ENCODE measurements around the gene HPSE.
A peak's percentile ranks its signal among the peaks of the same experiment; 100 is the strongest.
"Not testable (repeated sequence)": the region's sequence is repeated elsewhere in the genome, so short reads cannot be mapped to it uniquely, and the experiment has no call there.

The HPSE gene

DNA sequence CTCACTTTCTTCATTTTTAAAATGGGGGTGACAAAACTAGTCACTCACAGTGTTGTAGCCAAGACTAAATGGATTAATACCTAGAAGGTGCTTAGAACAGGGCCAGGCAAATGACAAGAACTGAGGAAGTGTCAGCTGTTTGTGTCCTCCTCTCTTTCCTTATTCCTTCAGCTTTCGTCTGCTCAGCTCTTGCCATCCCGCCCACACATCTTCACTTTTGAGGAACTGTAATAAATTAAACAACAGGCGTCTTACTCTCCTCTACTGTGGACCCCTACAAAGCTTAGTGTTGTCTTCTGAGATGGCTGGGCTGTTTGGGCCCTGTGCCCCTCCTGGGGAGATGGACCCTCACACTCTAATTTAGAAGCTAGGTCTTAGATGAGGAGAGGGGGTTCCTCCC lies 2.7 kb downstream of the HPSE start:
- no peak for DNase-seq (ENCODE audit: low read depth)

- peak; percentile 3 for DNase-seq (ENCODE audit: low read depth)
Observed at GRCh38 chr4:83329521-83330110, 5.0 kb downstream of the HPSE start.

DNA sequence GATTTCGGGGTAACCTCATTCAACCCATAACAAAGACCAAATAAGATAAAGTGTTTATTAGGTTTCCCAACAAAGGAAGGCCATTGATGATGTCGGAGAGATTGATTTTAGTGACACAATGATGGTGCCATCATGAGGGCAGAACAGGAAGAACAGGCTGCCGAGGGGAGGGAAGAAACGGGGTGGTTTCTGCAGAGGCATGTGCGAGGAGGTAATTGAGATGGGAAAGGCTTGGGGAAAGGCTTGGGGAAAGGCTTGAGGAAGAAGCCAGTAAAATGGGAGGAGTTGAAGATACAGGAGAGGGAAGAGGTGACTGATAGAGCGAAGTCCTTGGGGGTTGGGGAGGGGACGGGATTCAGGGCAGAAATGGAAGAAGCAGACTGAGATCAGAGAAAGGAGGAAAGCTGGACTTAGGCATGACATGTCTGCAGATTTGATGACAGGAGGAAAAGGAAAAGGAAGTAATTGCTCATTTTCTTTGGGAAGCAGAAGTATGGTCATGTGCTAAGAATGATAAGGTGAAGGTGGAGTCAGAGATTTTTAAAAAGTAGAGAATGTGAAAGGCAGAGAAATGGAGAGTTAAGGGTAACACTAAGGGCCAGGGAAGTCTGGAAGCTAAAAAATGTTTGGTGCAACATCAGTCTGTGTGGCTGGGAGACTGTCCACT lies 6.0 kb downstream of the HPSE start:
- DNase-seq (ENCODE audit: low read depth): no peak

DNA sequence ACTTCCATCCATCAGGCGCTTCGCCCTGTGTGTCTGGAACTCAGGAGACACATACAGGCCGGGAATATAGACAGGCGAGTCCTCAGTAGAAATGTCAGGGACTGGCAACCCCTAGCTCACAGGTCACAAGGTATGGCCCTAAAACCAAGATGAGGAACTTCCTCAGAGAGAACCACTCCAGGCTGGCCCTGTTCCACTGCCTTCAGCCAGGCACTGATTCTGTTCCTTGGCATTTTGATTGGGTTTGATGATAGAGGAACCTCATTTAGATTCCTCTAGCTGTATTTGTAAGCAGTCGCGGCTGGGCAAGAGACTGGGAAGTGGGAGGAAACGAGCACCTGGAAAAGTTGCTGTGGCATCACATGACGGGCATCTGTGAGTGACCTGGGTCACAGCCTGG lies 8.1 kb downstream of the HPSE start:
- no peak for DNase-seq (ENCODE audit: low read depth)

DNA sequence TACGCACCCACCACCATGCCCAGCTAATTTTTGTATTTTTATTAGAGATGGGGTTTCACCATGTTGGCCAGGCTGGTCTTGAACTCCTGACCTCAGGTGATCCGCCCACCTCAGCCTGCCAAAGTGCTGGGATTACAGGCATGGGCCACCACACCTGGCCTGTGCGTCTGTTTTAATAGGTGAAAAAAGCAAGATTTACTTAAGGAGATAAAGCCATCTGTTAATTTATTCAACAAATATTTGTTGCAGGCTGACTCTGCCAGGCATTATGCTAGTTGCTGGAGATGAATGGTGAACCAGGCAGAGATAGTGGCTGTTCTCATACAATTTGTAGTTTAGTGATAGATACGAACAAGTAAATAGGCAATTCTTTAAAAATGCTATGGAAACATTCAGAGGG lies 9.3 kb downstream of the HPSE start:
- not testable (repeated sequence) for DNase-seq (ENCODE audit: low read depth)

DNA sequence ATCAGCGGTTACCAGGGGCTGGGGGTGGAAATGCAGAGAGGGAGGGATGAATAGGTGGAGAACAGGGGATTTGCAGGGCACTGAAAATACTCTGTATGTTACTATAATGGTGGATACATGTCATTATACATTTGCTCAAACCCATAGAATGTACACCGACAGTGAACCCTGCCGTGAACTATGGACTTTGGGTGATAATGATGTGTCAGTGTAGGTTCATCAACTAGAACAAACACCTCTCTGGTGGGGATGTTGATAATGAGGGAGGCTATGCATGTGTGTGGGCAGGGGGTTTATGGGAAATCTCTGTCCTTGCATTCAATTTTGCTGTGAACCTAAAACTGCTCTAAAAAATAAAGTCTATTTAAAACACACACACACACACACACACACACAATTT lies 11.5 kb downstream of the HPSE start:
- no peak for DNase-seq (ENCODE audit: low read depth)

- peak; percentile 13 for DNase-seq (ENCODE audit: low read depth)
Observed at GRCh38 chr4:83320548-83320947, 14.1 kb downstream of the HPSE start.

GRCh38 chr4:83318666-83319065 lies 16.0 kb downstream of the HPSE start:
- no peak for DNase-seq (ENCODE audit: low read depth)

DNA sequence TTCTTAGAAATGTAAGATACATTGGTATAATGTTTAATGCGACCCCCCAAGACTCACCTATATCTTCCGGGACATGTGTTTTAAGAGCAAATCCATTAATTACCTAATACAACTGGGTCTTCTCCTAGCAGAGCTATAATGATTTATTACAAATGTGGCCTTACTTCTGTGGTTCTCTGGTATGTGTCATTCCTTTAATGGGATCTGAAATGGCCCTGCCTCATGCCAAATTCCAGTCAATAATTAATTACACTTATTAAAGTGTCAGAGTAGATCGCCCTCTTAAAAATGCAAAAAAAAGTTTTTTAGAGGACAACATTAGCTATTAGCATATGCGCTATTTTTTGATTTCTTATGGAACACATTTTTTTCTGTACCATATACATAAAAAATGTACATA lies 17.0 kb downstream of the HPSE start:
- DNase-seq (ENCODE audit: low read depth): no peak

DNA sequence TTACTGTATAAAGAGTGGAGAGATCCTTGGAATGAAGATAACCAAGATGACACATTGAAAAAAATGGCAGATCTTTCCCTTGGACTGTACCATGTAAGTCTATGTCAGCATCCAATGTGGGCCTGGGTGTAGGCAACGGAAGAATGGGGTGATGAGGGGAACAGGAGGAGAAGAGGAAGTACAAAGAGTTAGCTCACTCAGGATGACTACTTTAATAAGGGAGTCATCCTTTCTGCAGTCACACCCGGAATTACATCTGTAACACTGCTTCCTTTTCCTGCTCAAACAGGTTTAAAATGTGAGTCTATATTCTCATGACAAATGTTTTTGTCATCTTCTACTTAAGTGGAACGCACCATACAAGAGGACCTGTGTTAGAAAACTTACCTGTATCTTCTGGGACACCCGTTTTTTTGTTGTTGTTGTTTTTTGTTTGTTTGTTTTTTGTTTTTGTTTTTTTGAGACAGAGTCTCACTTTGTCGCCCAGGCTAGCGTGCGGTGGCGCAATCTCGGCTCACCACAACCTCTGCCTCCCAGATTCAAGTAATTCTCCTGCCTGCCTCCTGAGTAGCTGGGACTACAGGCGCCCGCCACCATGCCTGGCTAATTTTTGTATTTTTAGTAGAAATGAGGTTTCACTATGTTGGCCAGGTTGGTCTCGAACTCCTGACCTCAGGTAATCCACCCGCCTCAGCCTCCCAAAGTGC lies 18.0 kb downstream of the HPSE start:
- no peak for DNase-seq (ENCODE audit: low read depth)

- no peak for DNase-seq (ENCODE audit: low read depth)
Observed at GRCh38 chr4:83315341-83315870, 19.2 kb downstream of the HPSE start.

DNA sequence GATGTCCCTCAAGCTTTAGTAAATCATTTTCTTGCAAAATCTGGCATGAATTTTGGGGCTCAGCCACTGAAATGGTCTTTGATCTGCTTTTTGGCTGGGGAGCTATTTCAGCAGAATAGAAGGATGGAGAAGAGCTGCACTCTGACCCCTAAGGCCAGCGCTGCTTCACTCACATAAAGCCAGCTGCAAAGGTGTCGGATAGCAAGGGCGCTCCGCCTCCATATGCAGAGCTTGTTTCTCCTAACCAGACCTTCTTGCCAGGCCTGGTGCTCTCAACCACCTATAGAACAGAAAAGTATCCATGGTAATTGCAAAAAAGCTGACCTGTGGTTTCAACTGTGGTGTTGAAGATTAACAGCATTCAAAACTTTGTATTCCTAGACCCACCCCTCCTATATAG lies 26.0 kb downstream of the HPSE start:
- DNase-seq (ENCODE audit: low read depth): no peak

GRCh38 chr4:83307920-83308319 lies 26.7 kb downstream of the HPSE start:
- no peak for DNase-seq (ENCODE audit: low read depth)

DNA sequence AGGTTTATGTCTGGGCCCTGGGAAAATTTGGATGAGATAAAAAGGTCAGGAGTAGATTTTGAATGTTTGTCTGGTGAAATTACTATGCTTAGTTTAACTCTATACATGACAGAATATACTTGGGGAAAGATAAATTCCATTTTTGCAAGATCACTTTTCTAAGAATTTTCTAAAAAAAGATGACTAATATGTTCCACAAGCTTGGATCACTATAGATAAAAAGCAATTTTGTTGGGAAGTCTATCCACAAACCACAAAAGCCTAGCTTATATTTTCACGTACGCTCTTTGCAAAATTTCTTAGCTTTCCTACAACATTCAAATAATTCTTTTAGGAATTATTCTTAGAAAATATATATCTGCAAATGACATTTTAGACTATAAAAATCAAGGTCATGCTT lies 29.5 kb downstream of the HPSE start:
- DNase-seq (ENCODE audit: low read depth): no peak

DNA sequence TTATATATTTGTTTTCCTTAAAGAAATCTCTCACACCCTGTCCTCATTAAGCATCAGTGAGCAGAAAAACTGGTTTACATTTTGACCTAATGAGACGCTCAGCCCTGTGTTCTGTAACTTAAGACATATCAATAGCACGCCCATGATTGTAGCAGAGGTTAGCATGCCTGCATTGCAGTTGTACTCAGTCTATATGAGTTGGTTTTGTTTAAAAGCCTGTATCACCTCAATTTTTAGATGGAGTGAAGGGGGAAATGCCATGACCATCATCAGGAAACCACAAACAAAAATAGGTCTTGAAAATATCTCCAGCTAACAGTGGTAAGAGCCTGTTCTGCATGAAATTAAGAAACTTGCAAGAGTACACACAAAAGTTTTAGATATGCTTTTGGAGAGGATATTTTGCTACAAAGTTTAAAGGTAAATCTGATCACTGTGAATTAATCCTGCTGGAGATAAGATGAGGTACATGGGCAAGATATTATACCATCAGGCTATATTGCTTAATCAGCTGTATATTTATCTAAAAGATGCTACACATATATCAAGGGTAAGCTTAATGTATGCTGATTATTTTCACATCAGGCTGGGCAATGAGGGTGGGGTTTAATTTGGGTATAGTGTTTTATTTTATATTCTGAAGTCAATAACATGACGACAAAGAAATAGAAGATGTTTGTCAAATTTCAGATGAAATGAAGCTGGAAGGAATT lies 36.9 kb downstream of the HPSE start:
- no peak for DNase-seq (ENCODE audit: low read depth)

DNA sequence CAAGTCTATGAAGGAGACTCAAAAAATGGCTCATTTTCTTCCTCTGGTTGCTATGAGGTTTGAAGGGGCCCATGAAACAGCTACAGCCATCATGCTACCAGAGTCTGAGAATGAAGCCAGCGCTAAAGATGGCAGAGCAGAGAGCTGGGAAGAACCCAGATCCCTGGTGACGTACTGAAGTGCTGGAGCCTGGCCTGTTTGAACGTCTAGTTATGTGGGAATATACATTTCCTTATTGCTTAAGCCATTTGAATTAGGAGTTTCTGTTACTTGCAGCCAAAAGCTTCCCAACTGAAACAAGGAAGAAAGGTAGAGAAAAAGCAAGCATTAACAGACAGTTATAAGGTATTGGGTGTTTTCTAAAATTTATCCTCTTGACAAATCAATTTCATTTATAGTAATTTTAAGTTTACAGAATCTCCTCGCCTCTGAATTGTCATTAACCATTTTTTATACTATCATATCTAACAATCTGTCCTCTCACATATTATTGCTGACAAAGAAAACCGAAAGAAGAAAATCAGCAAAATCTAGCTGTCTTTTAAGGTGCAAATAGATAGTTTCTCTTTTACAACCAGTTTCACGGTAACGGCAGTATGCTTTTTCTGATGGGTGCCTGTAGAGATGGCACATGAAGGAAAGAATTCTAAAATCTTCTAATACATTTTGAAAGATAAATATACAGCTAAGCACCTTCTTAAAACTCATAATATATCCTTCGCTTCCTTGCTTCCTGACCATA lies 41.2 kb downstream of the HPSE start:
- DNase-seq (ENCODE audit: low read depth): no peak

GRCh38 chr4:83290059-83290774 lies 44.4 kb downstream of the HPSE start:
- DNase-seq (ENCODE audit: low read depth): not testable (repeated sequence)

DNA sequence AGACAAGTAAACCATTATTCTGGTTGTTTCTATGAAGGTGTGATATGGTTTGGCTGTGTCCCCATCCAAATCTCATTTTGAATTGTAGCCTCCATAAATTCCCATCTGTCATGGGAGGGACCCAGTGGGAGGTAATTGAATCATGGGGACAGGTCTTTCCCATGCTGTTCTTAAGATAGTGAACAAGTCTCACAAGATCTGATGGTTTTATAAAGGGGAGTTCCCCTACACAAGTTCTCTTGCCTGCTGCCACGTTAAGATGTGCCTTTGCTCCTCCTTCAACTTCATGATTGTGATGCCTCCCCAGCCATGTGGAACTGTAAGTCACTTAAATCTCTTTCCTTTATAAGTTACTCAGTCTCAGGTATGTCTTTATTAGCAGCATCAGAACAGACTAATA lies 46.3 kb downstream of the HPSE start:
- not testable (repeated sequence) for DNase-seq (ENCODE audit: low read depth)

DNA sequence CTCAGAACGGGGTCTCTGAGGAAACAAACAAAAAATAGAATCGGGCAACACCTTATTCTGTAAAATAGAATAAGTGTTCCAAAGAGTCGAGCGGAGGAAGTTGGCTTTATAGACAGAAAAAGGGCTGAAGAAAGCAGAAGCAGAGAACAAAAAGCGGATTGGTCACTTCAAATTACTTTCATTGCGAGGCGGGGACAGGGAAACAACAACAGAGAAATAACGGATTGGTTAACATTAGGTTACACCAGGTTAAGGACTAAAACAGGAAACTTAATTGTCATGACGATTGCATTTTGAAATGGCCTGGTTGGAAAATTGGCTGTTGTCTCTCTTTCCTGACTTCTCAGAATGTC lies 49.6 kb downstream of the HPSE start:
- peak; percentile 75 for DNase-seq (ENCODE audit: low read depth)

DNA sequence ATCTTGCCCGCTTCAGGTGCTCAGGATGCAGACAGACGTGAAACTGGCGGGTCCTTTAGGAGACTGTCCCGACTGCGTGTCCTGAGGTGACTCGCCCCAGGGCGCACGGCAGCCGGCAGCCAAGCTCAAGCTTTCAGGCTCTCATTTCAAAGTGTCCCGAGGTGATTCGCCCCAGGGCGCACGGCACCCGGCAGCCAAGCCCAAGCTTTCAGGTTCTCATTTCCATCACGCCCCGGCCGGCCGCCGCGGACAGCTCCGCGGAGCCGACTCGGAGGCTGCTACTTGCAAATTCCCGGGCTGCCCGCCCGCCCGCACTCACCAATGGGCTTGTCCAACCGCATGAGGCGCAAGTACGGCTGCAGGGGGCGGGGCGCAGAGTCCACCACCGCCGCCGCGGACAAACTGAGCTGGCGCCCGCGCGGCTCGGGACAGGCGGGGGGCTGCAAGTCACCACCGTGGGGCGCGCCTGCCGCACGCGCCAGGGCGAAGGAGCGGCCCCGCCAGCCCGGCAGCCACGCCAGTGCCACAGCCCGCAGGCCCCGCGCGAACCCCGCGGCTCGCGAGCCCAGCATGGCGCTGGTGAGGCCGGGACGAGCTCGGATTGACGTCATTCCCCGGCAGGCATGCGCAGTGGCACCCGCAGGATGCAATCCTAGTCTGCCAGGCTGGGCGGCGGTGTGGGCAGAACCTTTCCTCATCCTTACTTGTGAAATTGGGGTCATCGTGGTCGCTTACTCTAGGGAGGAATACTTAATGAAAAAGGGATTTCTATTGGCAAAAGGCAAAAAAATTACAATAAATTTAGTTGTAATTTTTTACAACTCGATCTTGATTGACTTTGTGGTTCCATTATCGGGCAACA lies 50.2 kb downstream of the HPSE start, which contains the start of gene COQ2:
Gene COQ2, minus strand, starts transcription at position 606 of the 862 bp plus-strand sequence. Its CDS starts 34 bp downstream, at position 572.
- DNase-seq (ENCODE audit: low read depth): peak; percentile 97

Data from fibroblast of gingiva (primary cell).